H1 (cell line): ENCODE results near the gene NBAS. TPM values are rescaled to one million over a fixed set of nuclear protein-coding genes. Genes with fewer than 3 reads are reported as not detected.

Source experiments
- ASH2L ChIP-seq: fragments of 200-600, 300-600 bp; sonication (generic); IDR thresholded peaks from one replicate; pipeline ENCODE4 v1.7.1; 2017; ENCODE audit warnings: low read length
- ATF3 ChIP-seq: IDR thresholded peaks from 2 replicates; pipeline ENCODE4 v1.6.1; 2011; ENCODE audit warnings: low read depth, mild to moderate bottlenecking, low read length; ENCODE audit not compliant: insufficient read depth
- CHD7 ChIP-seq: fragments of 300-600 bp; sonication (generic); IDR thresholded peaks from 2 replicates; pipeline ENCODE4 v1.7.1; 2012; ENCODE audit warnings: low read length, moderate library complexity, mild to moderate bottlenecking, inconsistent platforms; ENCODE audit not compliant: insufficient replicate concordance
- MAFK ChIP-seq: IDR thresholded peaks from 2 replicates; pipeline ENCODE4 v1.6.1; 2012; ENCODE audit warnings: low read depth, mild to moderate bottlenecking, improper control_type of control experiment, low read length
- MAX ChIP-seq: IDR thresholded peaks from 2 replicates; pipeline ENCODE4 v1.6.1; 2012; ENCODE audit warnings: inconsistent platforms
- POU5F1 ChIP-seq: IDR thresholded peaks from 2 replicates; pipeline ENCODE4 v1.6.1; 2011; ENCODE audit warnings: low read depth, mild to moderate bottlenecking, low read length, moderate library complexity
- SIN3A ChIP-seq, 2 experiments: IDR thresholded peaks in 1 of 2; conservative IDR thresholded peaks in 1 of 2; 2 replicates each; pipeline ENCODE4 v1.6.1; 2011 to 2012; ENCODE audit warnings: low read length in 2 of 2, improper control_type of control experiment in 1 of 2, low read depth in 1 of 2, mild to moderate bottlenecking in 1 of 2
- TAF1 ChIP-seq: IDR thresholded peaks from 2 replicates; pipeline ENCODE4 v1.6.1; 2011; ENCODE audit warnings: mild to moderate bottlenecking, low read depth, low read length
- polyA plus RNA-seq, 7 experiments: library from polyadenylated mRNA; depleted of rRNA in 3 of 7; stranded (reverse) in 5 of 7; unstranded in 2 of 7; fragments of >200 nt in 5 of 7; fragments of 200-250 nt in 2 of 7; gene quantifications; 1 replicate in 5 of 7; 2 replicates in 1 of 7; 4 replicates in 1 of 7; pipeline versions ENCODE4 v1.2.1 to v1.2.3, GENCODE V29; 2011 to 2013; ENCODE audit warnings: missing spikeins in 2 of 7, mixed read lengths in 2 of 7
- total RNA-seq: library from RNA; stranded (reverse); fragmentation: NEBNext Ultra II Directional; extraction: Animal tissue kit (Norgen Biotek cat#: 25700); gene quantifications from 2 replicates; pipeline ENCODE4 v1.2.1, GENCODE V29; 2021

NBAS gene
- total and polyA plus RNA-seq, 2 of the 8 experiments (the other 6 are each of a cell fraction or from before 2014, with no cell fraction given): 19.6 to 34.8 TPM

- TF ChIP-seq MAFK: no peak
- no peak for TF ChIP-seq TAF1
- no peak for TF ChIP-seq CHD7
- no peak for TF ChIP-seq MAX
- no peak for TF ChIP-seq ATF3
- TF ChIP-seq ASH2L: no peak
- TF ChIP-seq POU5F1: no peak
- TF ChIP-seq SIN3A (conservative IDR thresholded peaks at IDR 0.05 in 1 of 2, IDR thresholded peaks at IDR 0.05 in 1 of 2; ENCODE audit: low read depth in 1 of 2, low read length in 2 of 2): no peak
Observed at GRCh38 chr2:15176604-15177003, 384.5 kb downstream of the NBAS start (continued).
